NCI-H460 (cell line): ENCODE measurements around the gene ARAP3. TPM values are rescaled to one million over a fixed set of nuclear protein-coding genes. Genes with fewer than 3 reads are reported as not detected.

Source experiments
- DNase-seq: peaks from one replicate; pipeline ENCODE4 v3.0.0-alpha.2; 2016; ENCODE audit warnings: low read depth; ENCODE audit errors: extremely low read depth
- total RNA-seq: library from RNA; depleted of rRNA; stranded (reverse); fragments of >200 nt; shearing (Covaris generic); gene quantifications from 2 replicates; pipeline ENCODE4 v1.2.3, GENCODE V29; 2014

The ARAP3 gene
- total RNA-seq, 1 experiment from 2014 or later = 3.7 TPM

DNA sequence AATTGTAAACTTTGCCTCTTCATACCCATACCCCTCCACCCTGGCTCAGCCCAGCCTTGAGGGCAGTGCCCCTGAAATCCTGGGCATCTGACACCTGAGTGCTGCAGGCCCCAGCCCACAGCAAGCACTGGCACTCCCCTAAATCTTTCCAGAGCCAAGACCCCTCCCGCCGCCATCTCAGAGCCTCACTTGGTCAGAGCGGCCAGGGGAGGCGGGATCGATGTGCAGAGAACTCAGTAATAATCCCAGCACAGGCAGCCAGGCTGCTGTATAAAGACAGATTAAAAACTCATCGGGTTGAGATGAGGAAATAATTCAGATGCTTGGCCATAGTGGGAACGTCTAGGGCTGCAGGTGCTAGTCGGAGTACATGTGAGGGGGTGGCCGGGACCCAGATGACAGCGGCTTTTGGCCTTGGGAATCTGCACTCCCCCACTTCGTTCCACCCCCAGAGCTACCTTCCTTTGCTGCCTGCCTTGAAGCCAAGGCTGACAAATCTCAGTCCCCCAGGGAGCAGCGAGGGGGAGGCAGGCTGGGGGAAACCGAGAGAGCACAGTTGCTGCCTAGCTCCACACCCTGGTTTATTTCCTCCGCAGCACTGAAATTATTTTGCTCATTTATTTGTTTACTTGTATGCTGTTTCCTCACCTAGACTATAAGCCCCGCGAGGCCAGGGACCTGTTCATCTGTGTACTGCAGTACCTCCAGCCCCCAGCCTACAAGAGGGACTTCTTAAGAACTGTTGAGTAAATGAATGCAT lies 19.5 kb upstream of the ARAP3 start:
- DNase-seq = no peak

GRCh38 chr5:141697586-141697985 lies 15.6 kb upstream of the ARAP3 start:
- no peak for DNase-seq

GRCh38 chr5:141696431-141696830 lies 14.4 kb upstream of the ARAP3 start:
- no peak for DNase-seq

- DNase-seq = no peak
These were observed 13.7 kb upstream of the ARAP3 start for GRCh38 chr5:141695627-141696215.

GRCh38 chr5:141694479-141694878 lies 12.4 kb upstream of the ARAP3 start:
- DNase-seq = no peak

GRCh38 chr5:141692919-141693725 lies 11.1 kb upstream of the ARAP3 start:
- DNase-seq = no peak

DNA sequence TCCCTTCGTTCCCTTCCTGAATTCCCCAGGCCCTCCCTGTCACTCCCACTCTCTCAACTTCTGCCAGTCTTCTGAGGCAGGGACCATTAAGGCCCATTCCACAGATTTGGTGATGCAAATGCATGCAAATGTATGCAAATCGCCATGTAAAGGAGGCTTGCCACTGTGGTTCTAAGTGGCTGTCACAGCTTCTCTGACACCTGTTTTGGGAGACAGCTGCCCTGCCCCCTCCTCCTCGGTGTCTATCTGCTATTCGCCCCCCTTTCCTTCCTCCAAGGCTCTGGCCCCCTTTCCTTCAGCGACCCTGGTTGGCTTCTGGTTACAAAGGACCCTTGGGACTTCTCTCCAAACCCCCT lies 10.5 kb upstream of the ARAP3 start:
- DNase-seq = no peak

DNA sequence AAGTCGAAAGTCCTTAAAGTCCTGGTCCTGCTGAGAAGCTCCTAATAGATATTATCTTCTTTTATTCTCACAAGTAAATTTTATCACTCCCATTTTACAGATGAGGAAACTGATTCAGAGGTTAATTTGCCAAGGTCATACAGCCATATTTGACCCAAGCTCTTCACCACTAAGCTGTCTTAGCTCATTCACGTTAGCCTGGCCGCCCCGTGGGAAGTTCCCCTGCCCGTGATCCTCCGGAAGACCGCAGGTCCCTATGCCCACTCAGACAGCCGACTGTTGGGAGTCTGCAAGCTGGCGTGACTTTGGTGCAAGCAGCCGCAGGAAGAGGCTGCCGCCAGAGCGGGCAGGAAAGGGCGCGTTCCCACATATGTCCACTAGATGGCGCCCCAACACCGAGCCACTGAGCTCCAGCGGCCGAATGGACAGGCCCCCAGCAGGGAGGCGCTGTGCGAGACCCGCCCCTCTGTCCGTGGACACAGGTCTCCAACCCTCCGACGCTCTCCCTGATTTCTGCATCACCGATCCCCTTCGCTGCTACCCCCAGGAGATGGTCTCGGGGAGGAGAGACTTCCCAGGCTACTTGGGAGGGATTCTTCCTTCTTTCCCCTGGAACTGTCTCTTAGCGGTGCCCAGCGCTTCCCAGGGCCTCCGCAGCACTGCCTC lies 10.0 kb upstream of the ARAP3 start:
- peak; percentile 72 for DNase-seq

- DNase-seq = no peak
These were observed 9.3 kb upstream of the ARAP3 start for GRCh38 chr5:141691286-141691866.

GRCh38 chr5:141686648-141687416 lies 4.8 kb upstream of the ARAP3 start:
- DNase-seq = no peak

DNA sequence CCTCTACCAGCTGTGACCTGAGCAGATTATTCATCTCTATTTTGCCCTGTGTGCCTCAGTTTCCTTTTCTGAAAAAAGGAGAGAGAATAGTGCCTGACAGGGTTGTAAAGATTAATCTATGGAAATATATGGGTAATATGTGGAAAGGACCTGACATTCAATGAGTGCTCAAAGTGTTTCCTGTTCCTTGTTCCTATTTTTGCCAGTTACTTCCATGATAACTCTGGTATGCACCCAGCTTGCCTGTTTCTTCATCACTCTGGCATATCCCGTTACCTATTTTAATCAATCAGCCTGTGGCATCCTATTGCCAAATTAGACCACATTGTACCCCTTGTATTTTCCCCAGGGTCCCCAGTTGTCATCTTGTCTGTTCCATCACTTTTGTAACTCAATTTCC lies 3.6 kb upstream of the ARAP3 start:
- DNase-seq = no peak

DNA sequence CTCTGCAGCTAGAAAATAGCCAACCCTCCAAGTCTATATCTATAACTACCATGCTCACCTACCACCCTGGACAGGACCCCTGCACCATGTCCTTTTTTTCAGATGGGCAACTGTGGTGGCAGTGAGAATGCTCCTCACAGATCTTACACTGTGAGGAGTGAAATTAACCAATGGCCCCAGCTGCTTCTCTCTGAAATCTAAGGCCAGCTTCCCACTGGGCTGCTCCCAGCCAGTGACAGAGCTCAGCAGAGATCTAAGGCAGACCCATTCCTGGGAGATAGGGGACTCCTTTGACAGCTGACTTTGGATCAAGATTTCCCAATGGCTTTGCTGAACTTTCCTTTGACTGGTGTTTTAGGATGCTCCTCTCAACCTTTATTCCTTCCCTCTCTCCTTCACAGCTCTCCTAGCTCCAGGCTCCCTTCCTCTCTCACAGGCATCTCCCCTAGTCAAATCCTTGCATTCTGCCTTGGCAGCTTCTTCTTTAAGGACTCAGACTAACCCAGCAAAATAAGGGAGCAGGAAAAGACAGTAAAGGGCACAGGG lies 1.6 kb upstream of the ARAP3 start:
- DNase-seq = no peak

DNA sequence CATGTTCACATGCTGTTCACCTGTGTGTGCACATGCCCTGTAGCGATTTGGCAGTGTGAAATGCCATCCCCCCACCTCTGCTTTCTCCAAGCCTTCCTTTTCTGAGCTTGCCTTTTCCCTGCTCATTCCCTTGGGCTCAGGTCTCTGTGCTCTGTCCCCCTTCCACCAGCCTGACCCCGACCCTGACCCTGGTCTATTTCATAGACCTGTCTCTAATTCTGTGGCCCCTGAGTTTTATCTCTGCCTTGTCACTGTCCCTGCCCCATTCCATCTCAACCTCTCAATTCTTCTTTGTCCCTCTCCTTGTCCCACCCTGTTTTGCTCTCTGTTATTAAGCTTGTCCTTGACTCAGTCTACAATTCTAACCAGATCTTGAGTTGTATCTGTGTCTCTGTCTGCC lies 735 bp downstream of the ARAP3 start:
- no peak for DNase-seq

DNA sequence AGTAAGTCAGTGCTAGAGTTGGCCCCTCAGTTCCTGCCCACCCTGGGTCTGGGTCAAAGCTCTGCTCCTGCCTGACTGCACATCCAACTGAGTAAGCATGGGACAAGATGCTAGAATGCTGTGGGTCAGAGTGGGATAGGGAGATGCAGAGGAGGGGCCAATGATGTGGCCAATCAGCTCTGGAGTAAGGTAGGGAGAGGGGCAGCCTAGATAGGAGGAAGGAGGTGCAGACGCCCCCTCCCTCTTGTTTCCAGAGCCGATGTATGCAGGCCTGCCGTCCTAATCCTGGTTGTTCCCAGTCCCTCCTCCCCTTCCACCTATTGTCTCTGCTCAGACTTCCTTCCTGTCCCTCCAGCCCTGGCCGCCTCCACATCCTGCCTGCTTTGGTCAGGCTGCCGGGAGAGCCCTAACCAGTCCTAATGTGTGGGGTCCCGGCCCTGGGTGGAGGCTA lies 1.3 kb downstream of the ARAP3 start:
- DNase-seq = no peak

DNA sequence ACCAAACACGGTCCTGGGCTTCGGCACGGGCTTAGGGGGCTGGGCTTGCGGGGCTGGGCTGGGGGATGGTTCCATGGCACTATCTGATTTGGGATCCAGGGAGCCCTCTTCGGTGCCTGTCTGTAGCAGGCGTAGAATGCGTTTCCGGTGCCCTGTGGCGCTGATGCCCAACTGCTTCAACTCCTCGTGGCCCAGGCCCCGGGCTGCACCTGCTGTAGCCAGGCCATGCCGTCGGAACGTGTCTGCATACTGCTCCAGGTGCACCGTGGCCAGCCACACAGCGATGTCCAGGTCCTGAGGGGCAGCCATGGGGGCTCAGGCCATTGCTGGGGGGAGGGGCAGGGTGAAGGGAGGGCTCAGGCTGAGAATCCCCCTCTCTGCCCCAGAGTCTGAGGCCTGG lies 1.9 kb downstream of the ARAP3 start:
- DNase-seq = no peak

DNA sequence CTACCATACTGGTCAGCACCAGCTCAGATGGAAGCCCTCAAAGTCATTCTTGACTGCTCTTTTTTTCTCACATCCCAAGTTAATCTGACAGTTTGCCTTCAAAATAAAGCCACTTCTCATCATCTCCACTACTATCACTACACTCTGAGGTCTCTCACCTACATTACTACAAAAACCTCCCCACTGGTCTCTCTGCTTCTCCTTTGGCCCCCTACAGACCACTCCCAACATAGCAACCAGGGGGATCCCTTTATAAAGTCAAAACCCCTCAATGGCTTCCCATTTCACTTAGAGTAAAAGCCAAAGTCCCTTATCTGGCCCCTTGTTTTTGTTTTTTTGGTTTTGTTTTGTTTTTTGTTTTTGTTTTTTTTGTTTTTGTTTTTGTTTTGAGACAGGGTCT lies 4.6 kb downstream of the ARAP3 start:
- no peak for DNase-seq

DNA sequence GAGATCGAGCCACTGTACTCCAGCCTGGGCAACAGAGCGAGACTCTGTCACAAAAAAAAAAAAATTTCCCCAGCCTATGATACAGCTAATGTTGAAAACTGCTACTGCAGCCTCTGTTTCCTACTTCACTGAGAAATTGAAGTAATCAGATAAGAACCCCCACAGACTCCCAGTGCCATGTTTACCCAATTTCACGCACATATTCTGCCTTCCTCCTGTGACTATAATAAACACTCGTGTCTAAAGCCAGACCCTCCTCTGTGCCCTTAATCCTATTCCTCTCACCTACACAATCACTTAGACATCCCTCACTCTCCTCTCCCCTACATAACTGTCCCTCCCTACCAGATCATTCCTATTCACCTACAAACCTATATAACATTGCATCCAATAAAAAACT lies 6.4 kb downstream of the ARAP3 start:
- DNase-seq = no peak

DNA sequence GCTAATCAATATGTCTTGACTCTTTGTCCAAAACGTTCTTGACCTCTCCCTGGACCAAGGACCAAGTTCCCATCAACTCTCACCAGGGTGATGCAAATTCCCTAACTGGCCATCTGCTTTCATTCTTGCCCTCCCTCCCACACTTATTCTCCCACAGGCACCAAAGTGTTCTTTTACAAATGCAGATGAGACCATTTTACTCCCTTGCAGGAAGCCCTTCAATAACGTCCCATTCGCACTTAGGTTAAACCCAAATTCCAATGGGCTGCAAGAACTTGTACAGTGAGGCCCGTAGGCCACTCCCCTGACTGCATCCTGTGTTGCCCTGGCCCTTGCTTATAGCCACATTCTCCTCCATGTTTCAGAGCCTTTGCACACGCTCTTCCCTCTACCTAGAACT lies 7.3 kb downstream of the ARAP3 start:
- no peak for DNase-seq

- DNase-seq = no peak
These were observed 8.9 kb downstream of the ARAP3 start for GRCh38 chr5:141672841-141673813.
